ENCODE measurements around the gene FBLN1. TPM values are rescaled to one million over a fixed set of nuclear protein-coding genes. Genes with fewer than 3 reads are reported as not detected.

FBLN1 gene
- total and polyA plus RNA-seq, 2 of the 13 experiments (the other 11 are each of a cell fraction or from before 2014, with no cell fraction given) = 37.3 to 103 TPM

GRCh38 chr22:45507798-45508197, 5.1 kb downstream of the FBLN1 start:
- H3K4me2 ChIP-seq (ENCODE audit: low read depth, low read length) = no peak overlapping the region
- ChIA-PET CTCF (ENCODE audit: low intra/inter-chr PET ratio, low total read pairs) (no interaction called here), POLR2A (no interaction called here)
- H3K9me3 ChIP-seq (ENCODE audit: low read length) = no peaks in the 10 kb centered on the region
- H3K27me3 ChIP-seq (ENCODE audit: control insufficient read depth in 1 of 2, insufficient read depth in 2 of 2, low read length in 2 of 2) = no peaks in the 10 kb centered on the region; a peak in 1 of 5 replicates
- FAIRE-seq = no peak
- WGBS (ENCODE audit: low lambda C conversion rate) = 85% methylated on average over 4 of the region's 6 CpGs
- peaks cover 72% of the 10 kb centered on the region for H3K79me2 ChIP-seq (ENCODE audit: insufficient read depth, low read length)
- H3K27ac ChIP-seq (ENCODE audit: extremely low read length, insufficient read depth, low read length) = no peak overlapping the region
- no peak overlapping the region for H2AFZ ChIP-seq (ENCODE audit: low read length)
- peaks cover 0 to 19% of the 10 kb centered on the region in 2 experiments; a peak in 3 of 5 replicates for H3K36me3 ChIP-seq (replicated peaks in 1 of 2; ENCODE audit: control insufficient read depth in 1 of 2, insufficient read depth in 2 of 2, low read length in 2 of 2)
- H3K4me3 ChIP-seq (replicated peaks in 1 of 3; ENCODE audit: insufficient read depth in 1 of 3, low read depth in 2 of 3, low read length in 3 of 3) = no peak overlapping the region
- DNase-seq (ENCODE audit: low spot score) = no peak
- no peak overlapping the region for H3K9ac ChIP-seq (ENCODE audit: insufficient read depth, low read depth, low read length)
- 0 out of 2 replicates have a peak, but pooled peaks cover 2% of the 10 kb centered on the region for H4K20me1 ChIP-seq (ENCODE audit: insufficient read depth, low read length)
- in situ Hi-C loops (cut with HindIII; ENCODE audit: extremely low pct_ligation_motif_present, low pct_unique_long_range_greater_than_20kb) (no loop called here), intact Hi-C loops (cut with micrococcal nuclease; ENCODE audit: unreplicated experiment) (loop anchor here (10.0 kb wide), 1 partner anchor 47 kb away; no protein-coding TSS in a partner anchor)
- BruUV-seq (replicated peaks) = no TSS peak
- TF ChIP-seq, protein P1, sequence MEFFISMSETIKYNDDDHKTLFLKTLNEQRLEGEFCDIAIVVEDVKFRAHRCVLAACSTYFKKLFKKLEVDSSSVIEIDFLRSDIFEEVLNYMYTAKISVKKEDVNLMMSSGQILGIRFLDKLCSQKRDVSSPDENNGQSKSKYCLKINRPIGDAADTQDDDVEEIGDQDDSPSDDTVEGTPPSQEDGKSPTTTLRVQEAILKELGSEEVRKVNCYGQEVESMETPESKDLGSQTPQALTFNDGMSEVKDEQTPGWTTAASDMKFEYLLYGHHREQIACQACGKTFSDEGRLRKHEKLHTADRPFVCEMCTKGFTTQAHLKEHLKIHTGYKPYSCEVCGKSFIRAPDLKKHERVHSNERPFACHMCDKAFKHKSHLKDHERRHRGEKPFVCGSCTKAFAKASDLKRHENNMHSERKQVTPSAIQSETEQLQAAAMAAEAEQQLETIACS (CRISPR knock-in tag; IDR thresholded peaks at IDR 0.05) = no peak
- TF ChIP-seq ZNF3 (CRISPR knock-in tag; IDR thresholded peaks at IDR 0.05) (no peak), TOPORS (CRISPR knock-in tag; IDR thresholded peaks at IDR 0.05) (no peak), ZNF562 (CRISPR knock-in tag; IDR thresholded peaks at IDR 0.05; ENCODE audit: borderline replicate concordance) (no peak), ZNF430 (CRISPR knock-in tag; IDR thresholded peaks at IDR 0.05) (no peak), HNRNPUL1 (IDR thresholded peaks at IDR 0.05; ENCODE audit: low read depth, low read length) (no peak), PPARG (CRISPR knock-in tag; conservative IDR thresholded peaks at IDR 0.05) (no peak), NR2C2 (CRISPR knock-in tag; IDR thresholded peaks at IDR 0.05; ENCODE audit: borderline replicate concordance) (no peak), MBNL3 (CRISPR knock-in tag; conservative IDR thresholded peaks at IDR 0.05) (no peak), THAP11 (CRISPR knock-in tag; IDR thresholded peaks at IDR 0.05) (no peak), ZNF709 (CRISPR knock-in tag; IDR thresholded peaks at IDR 0.05) (no peak), HMG20A (CRISPR knock-in tag; IDR thresholded peaks at IDR 0.05; ENCODE audit: borderline replicate concordance) (no peak), ZNF343 (CRISPR knock-in tag; IDR thresholded peaks at IDR 0.05) (no peak), BORCS8-MEF2B (CRISPR knock-in tag; IDR thresholded peaks at IDR 0.05) (no peak), FOSL2 (CRISPR knock-in tag; IDR thresholded peaks at IDR 0.05) (no peak), TAF15 (IDR thresholded peaks at IDR 0.05; ENCODE audit: low read depth, low read length, poor library complexity, severe bottlenecking) (no peak)
- TF ChIP-seq, protein P2, sequence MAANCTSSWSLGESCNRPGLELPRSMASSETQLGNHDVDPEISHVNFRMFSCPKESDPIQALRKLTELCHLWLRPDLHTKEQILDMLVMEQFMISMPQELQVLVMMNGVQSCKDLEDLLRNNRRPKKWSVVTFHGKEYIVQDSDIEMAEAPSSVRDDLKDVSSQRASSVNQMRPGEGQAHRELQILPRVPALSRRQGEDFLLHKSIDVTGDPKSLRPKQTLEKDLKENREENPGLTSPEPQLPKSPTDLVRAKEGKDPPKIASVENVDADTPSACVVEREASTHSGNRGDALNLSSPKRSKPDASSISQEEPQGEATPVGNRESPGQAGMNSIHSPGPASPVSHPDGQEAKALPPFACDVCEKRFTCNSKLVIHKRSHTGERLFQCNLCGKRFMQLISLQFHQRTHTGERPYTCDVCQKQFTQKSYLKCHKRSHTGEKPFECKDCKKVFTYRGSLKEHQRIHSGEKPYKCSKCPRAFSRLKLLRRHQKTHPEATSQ (CRISPR knock-in tag; IDR thresholded peaks at IDR 0.05; ENCODE audit: borderline replicate concordance) = no peak
- TF ChIP-seq, protein P3, sequence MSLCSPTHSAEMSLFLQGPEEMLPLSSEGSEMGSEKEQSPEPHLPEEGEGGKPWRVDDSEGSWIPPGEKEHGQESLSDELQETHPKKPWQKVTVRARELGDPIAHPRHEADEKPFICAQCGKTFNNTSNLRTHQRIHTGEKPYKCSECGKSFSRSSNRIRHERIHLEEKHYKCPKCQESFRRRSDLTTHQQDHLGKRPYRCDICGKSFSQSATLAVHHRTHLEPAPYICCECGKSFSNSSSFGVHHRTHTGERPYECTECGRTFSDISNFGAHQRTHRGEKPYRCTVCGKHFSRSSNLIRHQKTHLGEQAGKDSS (CRISPR knock-in tag; IDR thresholded peaks at IDR 0.05; ENCODE audit: borderline replicate concordance, low read depth) = no peak
- TF ChIP-seq, protein P4, sequence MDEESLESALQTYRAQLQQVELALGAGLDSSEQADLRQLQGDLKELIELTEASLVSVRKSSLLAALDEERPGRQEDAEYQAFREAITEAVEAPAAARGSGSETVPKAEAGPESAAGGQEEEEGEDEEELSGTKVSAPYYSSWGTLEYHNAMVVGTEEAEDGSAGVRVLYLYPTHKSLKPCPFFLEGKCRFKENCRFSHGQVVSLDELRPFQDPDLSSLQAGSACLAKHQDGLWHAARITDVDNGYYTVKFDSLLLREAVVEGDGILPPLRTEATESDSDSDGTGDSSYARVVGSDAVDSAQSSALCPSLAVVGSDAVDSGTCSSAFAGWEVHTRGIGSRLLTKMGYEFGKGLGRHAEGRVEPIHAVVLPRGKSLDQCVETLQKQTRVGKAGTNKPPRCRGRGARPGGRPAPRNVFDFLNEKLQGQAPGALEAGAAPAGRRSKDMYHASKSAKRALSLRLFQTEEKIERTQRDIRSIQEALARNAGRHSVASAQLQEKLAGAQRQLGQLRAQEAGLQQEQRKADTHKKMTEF (CRISPR knock-in tag; IDR thresholded peaks at IDR 0.05) = no peak
- peaks cover 33% of the 10 kb centered on the region for H3K4me1 ChIP-seq (ENCODE audit: insufficient read depth, low read length)
- ATAC-seq = no peak

Data from HepG2 (cell line).